NCI-H2196 (cell line): ENCODE measurements around the gene NIPSNAP3A.

Source experiments
- DNase-seq: peaks from one replicate; lab custom pipeline; 2025; ENCODE audit not compliant: unreplicated experiment; lab: John Stamatoyannopoulos, UW

Gene NIPSNAP3A

GRCh38 chr9:104805441-104805840 lies 58.0 kb downstream of the NIPSNAP3A start:
- no peak for DNase-seq

- peak; percentile 85 for DNase-seq
Observed at GRCh38 chr9:104808035-104808614, 60.6 kb downstream of the NIPSNAP3A start.
